GM19467 (cell line): Measurements from ENCODE around the gene DNAH3.
"Not testable (repeated sequence)": the region's sequence is repeated elsewhere in the genome, so short reads cannot be mapped to it uniquely, and the experiment has no call there.

Experiments used
- ATAC-seq: cut with Tn5 transposase; IDR thresholded peaks from one replicate; pipeline ENCODE4 v1.9.1; 2021; ENCODE audit warnings: mild to moderate bottlenecking, moderate library complexity; ENCODE audit not compliant: unreplicated experiment

The DNAH3 gene, protein sequence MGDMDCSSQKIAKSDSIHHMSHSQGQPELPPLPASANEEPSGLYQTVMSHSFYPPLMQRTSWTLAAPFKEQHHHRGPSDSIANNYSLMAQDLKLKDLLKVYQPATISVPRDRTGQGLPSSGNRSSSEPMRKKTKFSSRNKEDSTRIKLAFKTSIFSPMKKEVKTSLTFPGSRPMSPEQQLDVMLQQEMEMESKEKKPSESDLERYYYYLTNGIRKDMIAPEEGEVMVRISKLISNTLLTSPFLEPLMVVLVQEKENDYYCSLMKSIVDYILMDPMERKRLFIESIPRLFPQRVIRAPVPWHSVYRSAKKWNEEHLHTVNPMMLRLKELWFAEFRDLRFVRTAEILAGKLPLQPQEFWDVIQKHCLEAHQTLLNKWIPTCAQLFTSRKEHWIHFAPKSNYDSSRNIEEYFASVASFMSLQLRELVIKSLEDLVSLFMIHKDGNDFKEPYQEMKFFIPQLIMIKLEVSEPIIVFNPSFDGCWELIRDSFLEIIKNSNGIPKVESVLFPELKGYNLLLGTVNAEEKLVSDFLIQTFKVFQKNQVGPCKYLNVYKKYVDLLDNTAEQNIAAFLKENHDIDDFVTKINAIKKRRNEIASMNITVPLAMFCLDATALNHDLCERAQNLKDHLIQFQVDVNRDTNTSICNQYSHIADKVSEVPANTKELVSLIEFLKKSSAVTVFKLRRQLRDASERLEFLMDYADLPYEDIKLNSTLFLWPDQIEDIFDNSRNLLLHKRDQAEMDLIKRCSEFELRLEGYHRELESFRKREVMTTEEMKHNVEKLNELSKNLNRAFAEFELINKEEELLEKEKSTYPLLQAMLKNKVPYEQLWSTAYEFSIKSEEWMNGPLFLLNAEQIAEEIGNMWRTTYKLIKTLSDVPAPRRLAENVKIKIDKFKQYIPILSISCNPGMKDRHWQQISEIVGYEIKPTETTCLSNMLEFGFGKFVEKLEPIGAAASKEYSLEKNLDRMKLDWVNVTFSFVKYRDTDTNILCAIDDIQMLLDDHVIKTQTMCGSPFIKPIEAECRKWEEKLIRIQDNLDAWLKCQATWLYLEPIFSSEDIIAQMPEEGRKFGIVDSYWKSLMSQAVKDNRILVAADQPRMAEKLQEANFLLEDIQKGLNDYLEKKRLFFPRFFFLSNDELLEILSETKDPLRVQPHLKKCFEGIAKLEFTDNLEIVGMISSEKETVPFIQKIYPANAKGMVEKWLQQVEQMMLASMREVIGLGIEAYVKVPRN (N-terminal part only)

DNA sequence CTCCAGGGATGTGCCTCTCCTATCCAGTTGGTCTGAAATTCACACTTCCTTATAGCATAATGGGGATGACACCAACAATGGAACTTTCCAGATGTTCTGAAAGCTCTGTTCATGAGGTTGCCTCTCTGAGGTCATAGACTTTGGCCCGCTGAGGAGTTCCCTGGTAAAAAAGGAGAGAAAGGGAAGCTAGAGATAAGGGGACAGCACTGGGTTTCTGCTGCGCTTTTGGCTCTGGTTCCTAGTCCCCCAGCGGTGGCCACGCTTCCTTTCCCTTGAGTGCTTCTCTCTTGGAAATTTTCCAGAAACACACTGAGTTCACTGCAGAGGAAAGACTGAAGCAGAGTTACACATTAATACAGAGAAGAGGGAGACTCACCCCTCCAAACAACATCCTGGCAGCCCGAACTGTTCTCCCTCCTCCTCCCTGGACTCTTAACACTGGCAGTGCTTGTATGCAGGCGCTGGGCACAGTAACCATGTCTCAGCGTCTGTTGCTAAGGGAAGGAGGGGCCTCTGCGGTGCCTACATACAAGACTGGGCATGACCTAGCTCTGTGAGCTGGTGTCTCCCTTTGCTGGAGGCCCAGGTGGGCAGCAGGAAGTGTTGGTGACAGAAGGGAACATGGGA is at the start of gene DNAH3:
Gene DNAH3 (minus strand): TSS at position 472 of the 627 bp plus-strand sequence. CDS start 527 bp downstream, outside the sequence.
- no peak for ATAC-seq

DNA sequence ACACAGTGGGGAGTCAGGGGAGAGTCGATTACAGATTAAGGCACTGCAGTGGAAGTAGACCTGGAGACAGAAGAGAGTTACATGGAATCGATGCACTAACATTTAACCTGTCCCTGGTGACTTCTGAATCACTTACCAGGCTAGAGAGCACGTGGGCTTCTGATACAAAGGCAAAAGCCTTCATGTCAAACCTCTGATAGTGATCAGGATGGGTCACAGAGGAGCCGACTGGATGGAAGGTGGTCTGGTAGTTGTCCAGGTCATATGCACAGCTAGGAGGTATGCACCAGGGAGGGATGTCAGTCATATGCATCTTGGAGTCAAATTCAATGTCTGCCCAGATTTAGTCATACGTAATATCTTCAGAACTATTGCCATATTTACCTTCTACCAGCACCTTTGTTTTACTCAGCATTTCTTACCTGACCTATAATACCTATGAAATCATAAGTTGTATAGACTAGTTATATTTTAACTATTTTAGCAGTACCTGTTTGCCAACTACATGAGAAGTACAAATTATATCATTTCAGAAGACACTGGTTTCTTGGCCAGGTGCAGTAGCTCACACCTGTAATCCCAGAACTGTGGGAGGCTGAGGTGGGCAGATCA is 49.1 kb upstream of the DNAH3 start:
- ATAC-seq: no peak

DNA sequence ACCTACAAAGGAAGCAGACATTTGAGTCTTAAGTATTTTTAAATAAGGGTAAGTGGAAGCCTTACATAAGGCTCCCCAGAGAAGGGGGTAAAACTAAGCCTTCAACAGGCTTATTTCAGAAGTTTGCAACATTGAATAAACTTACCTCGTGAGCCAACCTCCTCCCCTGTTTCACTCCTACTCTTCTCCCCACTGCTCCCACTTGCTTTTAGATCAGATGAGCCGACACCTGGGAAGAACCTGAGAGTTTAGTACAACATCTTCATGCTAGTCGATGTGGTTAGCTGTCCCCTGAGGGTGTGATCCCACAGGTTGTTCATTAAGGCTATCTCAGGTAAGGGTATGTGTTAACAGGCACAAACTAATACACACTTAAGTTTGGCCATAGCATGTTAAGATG is 47.0 kb upstream of the DNAH3 start:
- ATAC-seq: no peak

DNA sequence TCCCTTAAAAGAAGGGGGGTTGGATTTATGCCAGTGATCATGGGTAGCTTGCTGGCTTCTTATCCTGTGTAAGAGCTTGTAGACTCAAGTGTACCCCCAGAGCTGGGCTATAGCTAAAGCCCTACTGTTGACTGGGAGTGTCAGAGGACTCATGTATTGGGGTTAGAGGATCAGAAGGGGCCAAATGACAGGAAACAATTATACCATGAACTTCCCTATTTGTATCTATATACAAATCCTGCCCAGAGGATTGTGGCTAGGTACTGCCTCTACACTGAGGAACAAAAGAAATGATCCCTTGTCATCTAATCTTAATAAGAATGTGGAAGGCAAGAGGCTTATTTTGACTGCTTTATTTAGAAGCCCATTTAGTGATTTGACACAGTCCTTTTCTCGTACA is 46.5 kb upstream of the DNAH3 start:
- no peak for ATAC-seq

DNA sequence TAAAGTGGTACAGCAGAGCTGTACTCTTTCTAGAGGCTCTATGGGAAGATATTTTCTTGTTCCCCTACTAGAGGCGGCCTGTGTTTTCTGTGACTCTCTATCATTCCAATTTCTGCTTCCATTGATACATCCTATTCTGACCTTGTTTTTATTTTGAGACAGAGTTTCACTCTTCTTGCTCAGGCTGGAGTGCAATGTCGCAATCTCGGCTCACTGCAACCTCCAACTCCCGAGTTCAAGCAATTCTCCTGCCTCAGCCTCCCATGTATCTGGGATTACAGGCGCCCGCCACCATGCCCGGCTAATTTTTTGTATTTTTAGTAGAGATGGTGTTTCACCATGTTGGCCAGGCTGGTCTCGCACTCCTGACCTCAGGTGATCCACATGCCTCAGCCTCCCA is 44.7 kb upstream of the DNAH3 start:
- ATAC-seq: not testable (repeated sequence)

DNA sequence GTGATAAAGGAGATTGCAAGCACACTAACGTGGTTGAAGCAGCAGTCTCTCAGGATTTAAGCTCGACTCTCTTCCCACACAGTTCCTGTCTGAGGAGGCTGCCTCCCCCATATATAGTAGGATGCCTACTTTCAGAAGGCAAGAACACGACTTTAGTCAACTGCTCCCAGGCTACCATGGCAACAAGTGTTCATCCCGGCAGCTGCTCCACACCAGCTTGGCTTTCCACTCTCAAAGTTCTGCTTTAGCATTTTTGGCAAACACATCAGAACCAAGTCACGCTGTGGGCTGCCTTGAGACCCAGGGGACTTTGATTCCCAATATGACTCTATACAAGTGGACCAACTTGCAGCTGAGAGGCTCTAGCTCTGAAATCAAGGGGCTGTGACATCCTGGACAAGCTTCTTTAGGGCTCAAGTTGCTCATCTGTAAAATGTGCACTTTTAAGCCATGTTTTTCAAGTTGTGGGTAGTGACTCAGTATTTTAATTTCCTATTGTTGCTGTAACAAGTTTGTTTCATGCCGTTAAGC is 44.2 kb upstream of the DNAH3 start:
- ATAC-seq: no peak

DNA sequence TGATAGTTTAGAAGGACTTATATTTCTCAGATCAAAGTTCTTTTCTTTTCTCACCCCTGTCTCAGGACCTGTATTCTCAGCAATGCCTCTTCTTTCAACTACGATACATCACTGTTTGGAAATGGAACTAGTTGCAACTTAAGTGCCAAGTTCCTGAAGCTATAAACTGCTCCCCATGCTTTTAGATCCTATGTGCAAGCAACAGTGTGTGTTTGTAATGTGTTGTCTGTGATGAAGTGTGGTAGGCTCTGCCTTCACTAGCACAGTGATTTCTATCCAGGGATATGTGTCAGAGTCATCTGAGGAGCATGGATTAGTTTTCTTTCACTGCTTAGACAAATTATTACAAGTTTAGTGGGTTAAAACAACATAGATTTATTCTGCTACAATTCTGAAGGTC is 42.3 kb upstream of the DNAH3 start:
- ATAC-seq: no peak

DNA sequence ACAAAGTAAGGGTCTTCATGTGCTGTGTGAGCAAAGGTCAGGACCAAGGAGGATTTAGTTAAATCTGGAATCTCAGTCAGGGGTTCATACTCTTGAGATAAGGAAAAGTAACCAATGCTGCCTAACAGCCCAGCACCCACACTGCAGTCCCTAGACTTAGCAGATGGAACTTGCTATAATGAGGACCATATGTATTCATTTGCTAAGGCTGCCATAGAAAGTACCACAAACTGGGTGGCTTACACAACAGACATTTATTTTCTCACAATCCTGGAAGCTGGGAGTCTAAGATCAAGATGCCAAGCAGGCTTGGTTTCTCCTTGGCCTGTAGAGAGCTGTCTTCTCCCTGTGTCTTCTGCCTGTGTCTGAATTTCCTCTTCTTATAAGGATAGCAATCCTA is 40.0 kb upstream of the DNAH3 start:
- ATAC-seq: no peak

DNA sequence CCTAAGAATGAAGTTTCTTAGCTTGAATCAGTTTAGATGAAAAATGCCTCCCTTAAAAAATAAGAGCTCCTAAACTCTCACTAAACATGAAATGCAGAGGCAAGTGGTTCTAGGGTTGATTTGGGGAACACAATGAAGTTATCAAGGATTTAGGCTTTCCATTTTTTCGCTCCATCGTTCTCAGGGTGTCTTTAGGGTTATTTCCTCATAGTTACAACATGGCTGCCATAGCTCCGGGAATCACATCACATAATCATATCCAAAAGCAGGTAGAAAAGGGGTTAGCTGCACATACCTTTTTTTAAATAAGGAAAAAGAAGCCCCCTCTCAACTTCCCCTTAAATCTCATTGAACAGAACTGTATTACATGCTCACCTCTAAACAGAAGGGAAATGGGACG is 39.4 kb upstream of the DNAH3 start:
- ATAC-seq: no peak

DNA sequence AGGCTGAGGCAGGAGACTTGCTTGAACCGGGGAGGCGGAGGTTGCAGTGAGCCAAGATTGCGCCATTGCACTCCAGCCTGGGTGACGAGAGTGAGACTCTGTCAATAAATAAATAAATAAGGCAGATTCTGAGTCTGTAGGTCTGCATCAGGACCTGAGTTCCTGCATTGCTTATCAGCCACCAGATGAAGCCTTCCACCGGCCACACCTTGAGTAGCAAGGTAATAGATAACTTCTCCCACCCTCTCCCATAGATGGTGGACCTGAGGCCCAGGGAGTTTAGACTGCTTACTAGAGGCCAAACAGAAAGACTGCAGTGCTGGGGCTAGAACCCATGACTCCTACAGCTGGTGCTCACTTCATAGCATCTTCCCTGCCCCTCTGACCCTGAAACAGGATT is 38.7 kb upstream of the DNAH3 start:
- no peak for ATAC-seq

DNA sequence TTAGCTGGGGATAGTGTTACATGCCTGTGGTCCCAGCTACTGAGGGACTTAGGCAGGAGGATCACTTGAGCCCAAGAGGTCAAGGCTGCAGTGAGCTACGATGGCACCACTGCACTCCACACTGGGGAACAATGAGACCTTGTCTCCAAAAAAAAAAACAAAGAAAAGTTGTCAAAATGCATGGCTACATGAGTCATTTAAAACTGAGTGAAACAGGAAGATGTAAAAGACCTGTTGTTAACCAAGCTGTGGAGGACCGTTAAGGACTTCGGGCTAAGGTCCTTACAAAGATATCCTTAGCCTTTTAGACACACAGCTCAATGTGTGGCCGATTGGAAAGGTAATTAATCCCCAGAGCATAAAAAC is 35.7 kb upstream of the DNAH3 start:
- ATAC-seq: no peak

DNA sequence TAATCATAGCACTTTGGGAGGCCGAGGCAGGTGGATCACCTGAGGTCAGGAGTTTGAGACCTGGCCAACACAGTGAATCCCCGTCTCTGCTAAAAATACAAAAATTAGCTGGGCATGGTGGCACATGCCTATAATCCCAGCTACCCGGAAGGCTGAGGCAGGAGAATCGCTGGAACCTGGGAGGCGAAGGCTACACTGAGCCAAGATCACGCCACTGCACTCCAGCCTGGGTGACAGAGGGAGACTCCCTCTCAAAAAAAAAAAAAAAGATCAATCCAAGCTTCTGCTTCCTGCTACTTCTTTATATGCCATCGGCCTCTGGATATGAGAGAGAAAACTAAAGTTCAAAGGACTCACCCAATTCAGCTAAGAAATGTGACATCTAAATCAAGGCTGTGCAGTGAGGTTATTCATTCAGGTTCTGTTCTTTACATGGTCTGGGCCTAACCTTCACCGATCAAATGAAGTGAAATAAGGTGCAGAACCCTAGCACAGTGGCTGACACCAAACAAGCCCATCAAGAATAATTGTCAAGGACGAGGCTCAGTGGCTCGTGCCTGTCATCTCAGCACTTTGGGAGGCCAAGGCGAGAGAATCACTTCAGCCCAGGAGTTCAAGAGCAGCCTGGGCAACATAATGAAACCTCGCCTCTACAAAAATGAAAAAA is 35.1 kb upstream of the DNAH3 start:
- ATAC-seq: no peak

DNA sequence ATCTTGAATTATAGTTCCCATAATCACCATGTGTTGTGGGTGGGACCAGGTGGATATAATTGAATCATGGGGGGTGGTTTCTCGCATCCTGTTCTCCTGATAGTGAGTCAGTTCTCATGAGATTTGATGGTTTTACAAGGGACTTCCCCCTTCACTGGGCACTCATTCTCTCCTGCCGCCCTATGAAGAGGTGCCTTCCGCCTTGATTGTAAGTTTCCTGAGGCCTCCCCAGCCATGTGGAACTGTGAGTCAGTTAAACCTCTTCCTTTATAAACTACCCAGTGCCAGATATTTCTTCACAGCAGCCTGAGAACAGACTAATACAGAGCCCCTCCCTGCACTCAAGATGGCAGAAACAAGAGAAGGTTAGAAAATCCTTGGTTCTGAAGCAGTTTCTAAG is 34.2 kb upstream of the DNAH3 start:
- no peak for ATAC-seq

DNA sequence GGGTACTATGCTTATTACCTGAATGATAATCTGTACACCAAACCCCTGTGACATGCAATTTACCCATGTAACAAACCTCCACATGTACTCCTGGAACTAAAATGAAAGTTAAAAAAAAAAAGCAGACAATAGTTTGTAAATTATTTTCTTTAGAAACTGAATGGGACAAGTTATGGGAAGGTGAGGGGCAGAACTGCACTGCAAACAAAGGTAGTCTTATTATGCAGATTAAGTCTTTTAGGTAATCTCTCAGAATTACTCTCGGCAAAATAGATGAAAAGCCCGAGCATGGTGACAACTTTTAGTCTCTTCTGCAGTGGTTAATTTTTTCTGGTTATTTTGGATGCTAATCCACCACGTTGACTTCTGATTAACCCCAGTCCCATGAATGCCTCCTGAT is 33.3 kb upstream of the DNAH3 start:
- no peak for ATAC-seq

DNA sequence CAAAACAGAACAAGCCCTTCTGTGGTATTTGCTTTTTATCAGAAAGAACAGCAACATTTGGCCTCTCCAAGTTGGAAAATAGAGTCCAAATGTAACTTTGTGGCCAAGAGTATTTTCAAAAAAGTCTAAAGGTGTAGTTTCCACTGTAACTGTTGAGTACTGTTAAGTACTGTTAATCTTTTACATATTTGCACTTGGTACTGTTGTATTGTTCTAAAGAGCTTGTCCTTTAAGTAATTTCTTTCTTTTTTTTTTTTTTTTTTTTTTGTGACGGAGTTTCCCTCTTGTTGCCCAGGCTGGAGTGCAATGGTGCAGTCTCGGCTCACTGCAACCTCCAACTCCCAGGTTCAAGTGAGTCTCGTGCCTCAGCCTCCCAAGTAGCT is 29.3 kb upstream of the DNAH3 start:
- ATAC-seq: no peak

DNA sequence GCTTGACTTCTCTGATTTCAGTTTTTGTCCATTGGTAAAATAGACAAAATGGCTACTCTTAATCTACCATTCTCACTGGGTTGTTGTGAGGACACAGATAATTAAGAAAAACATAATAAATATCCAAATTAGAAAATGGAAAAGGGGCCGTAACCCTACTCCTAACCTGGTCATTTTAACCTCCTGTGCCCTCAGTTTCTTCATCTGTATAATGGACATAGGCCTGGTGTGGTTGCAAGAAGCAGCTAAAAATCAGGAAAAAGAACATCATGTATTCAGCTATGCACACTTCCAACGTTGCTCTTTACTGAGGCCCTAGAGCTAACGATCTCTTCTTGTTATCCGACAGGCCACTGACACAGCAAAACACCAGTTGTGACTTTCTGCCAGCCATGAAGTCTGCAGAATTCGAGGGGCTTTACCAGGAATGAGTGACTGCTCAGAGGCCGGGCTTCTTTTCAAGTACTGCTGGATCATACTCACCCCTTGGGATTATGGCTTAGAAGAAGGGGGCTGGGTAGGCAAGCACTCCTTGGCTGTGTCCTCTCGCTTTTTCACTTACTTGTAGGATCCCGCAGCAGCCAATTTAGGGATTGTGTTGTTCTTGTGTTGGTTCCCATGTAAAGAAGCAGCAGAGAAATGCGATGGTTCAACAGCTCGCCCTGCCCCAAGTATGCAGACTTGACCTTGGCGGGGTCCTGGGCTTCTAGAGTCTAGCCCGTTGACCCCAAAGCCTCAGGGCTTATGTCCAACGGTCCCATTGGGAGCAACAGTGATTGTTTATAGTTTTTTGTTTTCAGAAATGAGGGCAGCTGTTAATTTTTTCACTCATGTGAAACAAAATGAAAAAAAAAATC is 28.7 kb upstream of the DNAH3 start:
- no peak for ATAC-seq

DNA sequence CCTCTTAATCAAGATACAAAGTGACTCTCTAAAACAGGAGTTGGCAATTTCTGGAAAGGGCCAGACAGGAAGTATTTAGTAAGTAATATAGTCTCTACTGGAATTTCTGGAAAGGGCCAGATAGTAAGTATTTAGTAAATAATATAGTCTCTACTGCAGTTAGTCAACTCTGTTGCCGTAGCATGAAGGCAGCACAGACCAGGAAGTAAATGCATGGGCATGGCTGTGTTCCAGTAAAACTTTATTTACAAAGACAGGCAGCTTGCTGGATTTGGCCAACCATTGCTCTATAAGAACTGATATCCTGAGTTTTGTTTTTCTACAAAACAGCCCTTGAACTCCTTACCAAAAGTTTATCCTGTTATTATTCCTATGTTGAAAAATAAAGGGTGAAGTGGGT is 24.8 kb upstream of the DNAH3 start:
- no peak for ATAC-seq

DNA sequence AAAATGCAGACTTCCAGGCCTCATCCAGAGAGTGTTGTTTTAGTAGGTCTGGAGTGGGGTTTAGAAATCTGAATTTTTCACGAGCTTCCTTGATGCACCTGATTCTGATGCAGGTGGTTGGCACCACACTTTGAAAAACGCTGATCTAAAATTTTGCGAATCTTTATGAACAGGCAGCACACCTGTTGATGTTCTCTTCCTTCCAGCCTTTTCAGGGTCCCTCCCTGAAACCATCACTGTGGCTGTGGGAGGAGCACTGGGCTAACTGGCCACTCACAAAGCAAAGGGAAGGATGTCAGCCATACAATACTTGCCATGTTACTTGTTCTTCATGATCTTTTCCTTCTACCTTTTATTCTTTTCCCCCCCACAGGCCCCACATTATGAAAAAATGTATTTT is 22.0 kb upstream of the DNAH3 start:
- no peak for ATAC-seq

DNA sequence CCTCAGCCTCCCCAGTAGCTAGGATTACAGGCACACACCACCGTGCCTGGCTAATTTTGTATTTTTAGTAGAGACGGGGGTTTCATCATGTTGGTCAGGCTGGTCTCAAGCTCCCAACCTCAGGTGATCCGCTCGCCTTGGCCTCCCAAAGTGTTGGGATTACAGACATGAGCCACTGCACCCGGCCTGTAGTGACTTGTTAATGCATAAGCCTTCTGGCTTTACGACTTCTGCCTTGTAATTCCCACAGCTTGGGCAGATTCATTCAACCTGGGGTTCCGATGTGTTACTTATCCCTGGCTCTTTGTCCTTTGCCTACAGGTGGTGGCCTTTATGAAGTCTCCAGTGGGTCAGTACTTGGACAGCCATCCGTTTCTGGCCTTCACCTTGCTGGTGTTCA is 19.5 kb upstream of the DNAH3 start:
- ATAC-seq: not testable (repeated sequence)
